Myocyte (in vitro differentiated cells): ENCODE measurements around the gene ARHGAP6. TPM values are rescaled to one million over a fixed set of nuclear protein-coding genes. Genes with fewer than 3 reads are reported as not detected.

Experiments
- DNase-seq: peaks from one replicate; pipeline ENCODE4 v3.0.0-alpha.2; 2012; ENCODE audit warnings: low read depth
- total RNA-seq: library from RNA; depleted of rRNA; stranded (reverse); fragments of >200 nt; gene quantifications from 2 replicates; pipeline ENCODE4 v1.2.3, GENCODE V29; 2014

ARHGAP6 gene
- total RNA-seq, 1 donor from 2014 or later: 18.1 TPM

- DNase-seq: no peak
Observed at GRCh38 chrX:11190745-11191510, 474.8 kb downstream of the ARHGAP6 start.

DNA sequence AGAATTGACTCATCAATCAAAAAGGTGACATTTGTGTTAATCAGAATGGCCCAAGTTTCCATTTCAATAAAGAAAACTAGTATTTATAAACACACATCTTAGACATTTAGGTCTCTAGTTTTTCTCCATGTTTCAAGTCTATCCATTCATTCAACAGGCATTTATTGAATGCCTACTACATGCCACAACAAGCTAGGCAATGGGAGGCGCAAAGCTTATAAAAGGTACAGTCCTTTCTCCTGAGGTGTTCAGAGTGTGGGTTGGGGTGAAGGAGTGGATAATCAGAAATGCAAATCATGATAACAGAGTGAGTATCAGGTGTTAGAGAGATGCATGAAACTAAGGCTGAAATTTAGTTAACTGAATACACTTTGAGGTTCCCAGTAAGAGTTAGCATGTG, 476.6 kb downstream of the ARHGAP6 start:
- no peak for DNase-seq

GRCh38 chrX:11188664-11189063, 477.1 kb downstream of the ARHGAP6 start:
- DNase-seq: peak; percentile 59

- peak; percentile 37 for DNase-seq
Observed at GRCh38 chrX:11187001-11187400, 478.7 kb downstream of the ARHGAP6 start.

- no peak for DNase-seq
Observed at GRCh38 chrX:11185861-11186260, 479.9 kb downstream of the ARHGAP6 start.

DNA sequence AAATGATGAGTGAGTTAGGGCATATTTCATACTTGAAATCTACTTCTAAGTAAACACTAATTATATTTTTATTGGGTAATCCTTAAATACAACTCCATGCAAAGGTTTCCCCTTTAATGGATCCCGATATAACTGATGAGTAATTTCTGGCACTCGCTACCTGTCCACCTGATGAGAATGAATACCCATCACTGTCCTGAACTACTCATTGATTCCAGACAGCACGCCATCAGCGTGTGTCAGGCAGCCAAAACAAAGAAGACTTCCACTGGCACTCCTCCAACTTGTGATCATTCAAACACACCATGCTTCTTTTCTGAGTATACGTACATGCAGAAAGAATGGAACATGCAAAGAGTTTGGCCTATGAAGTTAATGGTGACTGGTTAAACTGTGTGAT, 485.1 kb downstream of the ARHGAP6 start:
- no peak for DNase-seq

GRCh38 chrX:11172415-11172814, 493.3 kb downstream of the ARHGAP6 start:
- DNase-seq: no peak

- DNase-seq: no peak
Observed at GRCh38 chrX:11171956-11172355, 493.8 kb downstream of the ARHGAP6 start.

- no peak for DNase-seq
Observed at GRCh38 chrX:11164433-11164832, 501.3 kb downstream of the ARHGAP6 start.

- DNase-seq: no peak
Observed at GRCh38 chrX:11159149-11159548, 506.6 kb downstream of the ARHGAP6 start.

DNA sequence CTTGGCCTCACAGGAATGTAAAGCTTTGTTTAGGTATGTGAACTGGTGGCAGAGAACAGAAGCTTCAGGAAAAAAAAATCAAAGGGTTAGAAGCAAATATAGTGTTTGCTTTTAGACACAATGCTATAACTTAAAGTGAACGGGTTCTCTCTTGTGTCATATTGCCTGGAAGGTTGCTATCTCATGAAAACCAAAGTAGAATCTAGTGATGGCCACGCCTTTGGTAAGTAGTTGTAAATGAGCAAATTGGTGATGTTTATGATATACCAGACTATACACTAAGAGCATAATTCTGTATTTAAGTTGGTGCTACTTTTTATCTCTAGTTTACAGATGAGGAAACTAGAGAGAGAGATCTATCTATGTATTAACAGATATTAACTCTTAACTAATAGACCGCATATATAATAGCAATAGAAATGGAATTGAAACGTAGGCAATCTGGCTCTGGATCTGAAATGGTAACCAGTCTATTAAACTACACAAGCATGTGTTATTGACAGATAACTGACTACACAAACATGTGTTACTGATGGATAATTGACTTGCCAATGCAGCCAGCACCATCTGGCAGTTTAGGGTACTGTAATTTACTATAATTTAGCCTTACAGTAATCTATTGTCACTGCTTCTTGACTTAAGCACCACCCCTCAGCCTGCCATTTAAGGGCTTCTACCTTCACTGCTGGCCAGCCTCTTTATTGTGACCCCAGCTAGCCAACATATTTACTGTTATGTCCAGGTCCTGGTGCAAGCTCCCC, 513.7 kb downstream of the ARHGAP6 start:
- DNase-seq: no peak

DNA sequence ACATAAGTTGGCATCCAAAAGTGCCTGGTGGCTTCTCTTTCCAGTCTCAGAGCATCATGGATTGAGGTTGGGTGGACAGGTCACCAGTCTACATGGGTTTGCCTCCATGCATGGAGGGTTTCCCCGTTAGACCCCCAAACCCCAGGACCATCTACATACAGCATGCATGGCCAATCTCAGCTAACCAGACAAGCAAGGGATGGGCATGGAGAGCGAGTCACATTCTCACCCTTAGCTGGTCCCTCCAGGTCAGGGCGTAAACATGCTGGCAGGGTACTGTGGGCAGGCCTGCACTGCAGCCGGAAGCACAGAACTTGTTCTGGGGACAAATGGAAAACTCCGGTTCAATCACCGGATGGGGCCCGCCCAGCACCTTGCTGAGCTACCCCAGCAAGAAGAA, 517.3 kb downstream of the ARHGAP6 start:
- no peak for DNase-seq

- no peak for DNase-seq
Observed at GRCh38 chrX:11146411-11146810, 519.3 kb downstream of the ARHGAP6 start.

DNA sequence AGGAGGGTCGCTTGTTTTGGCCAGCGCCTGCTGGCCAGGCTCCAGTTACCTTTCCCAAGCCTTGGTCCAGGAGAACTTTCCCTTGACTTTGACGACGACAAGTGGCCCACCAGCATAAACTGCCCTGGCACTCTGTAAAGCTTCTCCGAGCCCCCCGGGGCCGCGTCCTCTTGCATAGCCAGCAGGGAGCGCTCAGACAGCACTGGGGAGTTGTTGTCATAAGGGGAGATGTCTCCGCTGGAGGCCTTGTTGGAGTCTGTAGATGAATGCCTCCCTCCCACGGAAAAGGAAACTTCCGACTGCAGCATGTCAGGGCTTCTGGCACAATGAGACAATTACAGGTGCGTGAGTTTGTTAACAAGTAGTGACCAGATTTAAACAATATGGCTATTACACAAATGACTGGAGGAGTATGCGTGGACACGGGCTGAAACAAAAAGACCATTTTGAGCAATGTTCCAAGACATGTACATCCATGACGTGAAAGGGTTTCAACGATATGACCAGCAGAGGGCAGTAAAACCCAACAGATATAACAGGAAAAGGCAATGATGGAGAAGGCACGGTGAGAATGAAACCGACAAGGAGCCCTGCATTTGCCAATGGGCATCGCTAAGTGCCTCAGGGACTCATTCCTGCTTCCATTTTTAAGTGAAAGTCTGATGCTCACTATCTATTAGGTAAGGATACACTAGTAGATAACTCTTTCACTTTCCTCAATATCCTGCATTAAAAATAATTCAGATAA, 521.6 kb downstream of the ARHGAP6 start:
- peak; percentile 75 for DNase-seq

GRCh38 chrX:11138498-11139390, 527.0 kb downstream of the ARHGAP6 start:
- DNase-seq: no peak

GRCh38 chrX:11137543-11138139, 528.1 kb downstream of the ARHGAP6 start:
- peak; percentile 38 for DNase-seq

GRCh38 chrX:11135564-11136185, 530.0 kb downstream of the ARHGAP6 start:
- no peak for DNase-seq

DNA sequence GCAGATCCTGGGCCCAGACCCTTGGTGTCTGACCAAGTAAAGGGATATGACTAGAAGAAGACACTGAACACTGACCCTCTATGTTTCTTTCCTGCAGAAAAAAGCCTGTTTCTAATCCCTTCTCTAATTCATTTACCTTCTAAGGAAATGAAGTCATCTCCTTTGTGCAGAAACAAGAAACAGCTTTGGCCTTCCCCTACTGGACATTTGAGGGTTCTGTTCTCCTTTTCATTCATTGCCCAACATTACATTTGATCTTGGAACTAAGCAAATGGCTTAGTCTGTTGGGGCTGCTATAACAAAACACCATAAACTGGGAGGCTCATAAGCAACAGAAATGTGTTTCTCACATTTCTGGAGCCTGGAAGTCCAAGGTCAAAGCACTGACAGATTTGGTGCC, 534.6 kb downstream of the ARHGAP6 start:
- no peak for DNase-seq

- DNase-seq: no peak
Observed at GRCh38 chrX:11130136-11130535, 535.6 kb downstream of the ARHGAP6 start.

- no peak for DNase-seq
Observed at GRCh38 chrX:11129534-11130105, 536.1 kb downstream of the ARHGAP6 start.
